Hematopoietic multipotent progenitor cell (in vitro differentiated cells): ENCODE results near the gene FTL. TPM values are rescaled to one million over a fixed set of nuclear protein-coding genes. Genes with fewer than 3 reads are reported as not detected.

Experiments
- DNase-seq, 3 donors: peaks; one replicate each; pipeline ENCODE4 v3.0.0-alpha.2; 2011 to 2015; ENCODE audit warnings: low read depth in 2 of 3, low spot score in 2 of 3
- total RNA-seq: library from RNA; depleted of rRNA; stranded (reverse); fragments of >200 nt; gene quantifications from one replicate; pipeline ENCODE4 v1.2.3, GENCODE V29; 2012

FTL gene
- total RNA-seq, 1 donor: 1,014 TPM

DNA sequence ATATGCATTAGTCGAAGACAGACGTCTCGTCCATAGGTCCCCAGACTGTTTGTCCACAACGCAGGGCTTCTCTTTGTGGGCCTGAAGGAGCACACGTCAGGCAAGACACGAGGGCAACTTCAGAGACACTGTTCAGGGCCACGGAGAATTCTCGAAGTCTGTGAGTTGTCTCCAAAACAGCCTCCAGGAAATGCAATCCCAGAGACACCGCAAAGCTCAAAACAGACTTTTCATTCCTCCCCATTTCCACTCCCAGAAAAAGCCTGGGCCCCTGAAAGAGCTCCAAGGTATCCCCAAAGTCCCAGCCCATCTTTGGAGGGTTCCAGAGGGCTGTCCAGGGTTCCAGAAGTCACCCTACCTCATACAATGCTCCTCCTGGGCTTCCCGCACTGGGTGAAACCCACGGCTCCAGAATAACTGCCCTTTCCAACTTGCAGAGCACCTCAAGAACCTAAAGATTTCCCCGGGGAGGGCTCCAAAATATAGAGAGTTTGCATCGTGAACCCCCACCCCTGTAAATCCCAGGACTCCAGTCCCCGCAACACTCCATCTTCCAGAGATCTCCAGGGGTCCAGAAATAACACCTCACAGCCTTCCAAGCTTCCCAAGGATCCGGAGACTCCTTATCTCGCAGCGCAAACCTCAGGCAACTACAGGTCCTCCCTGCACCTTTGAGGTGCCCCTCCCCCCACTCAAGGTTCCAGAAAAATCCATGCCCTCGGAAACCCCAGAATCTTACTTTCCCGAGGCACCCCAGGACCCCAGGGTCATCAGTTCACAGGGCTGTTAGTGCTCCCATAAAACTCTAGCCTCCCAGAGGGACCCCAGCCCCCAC lies 687 bp upstream of the FTL start:
- DNase-seq: no peak

DNA sequence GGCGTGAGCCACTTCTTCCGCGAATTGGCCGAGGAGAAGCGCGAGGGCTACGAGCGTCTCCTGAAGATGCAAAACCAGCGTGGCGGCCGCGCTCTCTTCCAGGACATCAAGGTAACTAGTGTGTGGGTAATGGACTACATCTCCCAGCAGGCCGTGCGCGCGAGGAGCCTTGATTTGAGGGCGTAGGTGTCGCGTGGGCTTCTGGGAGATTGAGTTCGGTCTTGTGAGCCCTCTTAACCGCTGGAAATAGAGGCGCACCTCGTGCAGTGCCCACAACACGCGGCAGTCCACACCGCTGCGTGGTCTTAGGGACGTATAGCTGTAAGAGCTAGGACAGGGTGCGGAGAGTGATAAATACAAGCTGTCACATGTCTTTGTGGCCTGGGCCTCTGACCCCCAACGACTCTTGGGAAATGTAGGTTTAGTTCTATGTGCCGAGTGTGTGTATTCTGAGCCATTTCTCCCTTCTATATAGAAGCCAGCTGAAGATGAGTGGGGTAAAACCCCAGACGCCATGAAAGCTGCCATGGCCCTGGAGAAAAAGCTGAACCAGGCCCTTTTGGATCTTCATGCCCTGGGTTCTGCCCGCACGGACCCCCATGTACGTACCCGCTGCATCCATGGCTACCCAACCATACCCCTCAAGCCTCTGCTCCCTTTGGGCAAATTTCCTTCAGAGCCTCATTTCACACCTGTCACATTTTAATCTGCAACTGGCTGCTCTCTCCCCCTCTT lies 864 bp downstream of the FTL start:
- DNase-seq: peak; percentile 68 to 90 (median 80)

DNA sequence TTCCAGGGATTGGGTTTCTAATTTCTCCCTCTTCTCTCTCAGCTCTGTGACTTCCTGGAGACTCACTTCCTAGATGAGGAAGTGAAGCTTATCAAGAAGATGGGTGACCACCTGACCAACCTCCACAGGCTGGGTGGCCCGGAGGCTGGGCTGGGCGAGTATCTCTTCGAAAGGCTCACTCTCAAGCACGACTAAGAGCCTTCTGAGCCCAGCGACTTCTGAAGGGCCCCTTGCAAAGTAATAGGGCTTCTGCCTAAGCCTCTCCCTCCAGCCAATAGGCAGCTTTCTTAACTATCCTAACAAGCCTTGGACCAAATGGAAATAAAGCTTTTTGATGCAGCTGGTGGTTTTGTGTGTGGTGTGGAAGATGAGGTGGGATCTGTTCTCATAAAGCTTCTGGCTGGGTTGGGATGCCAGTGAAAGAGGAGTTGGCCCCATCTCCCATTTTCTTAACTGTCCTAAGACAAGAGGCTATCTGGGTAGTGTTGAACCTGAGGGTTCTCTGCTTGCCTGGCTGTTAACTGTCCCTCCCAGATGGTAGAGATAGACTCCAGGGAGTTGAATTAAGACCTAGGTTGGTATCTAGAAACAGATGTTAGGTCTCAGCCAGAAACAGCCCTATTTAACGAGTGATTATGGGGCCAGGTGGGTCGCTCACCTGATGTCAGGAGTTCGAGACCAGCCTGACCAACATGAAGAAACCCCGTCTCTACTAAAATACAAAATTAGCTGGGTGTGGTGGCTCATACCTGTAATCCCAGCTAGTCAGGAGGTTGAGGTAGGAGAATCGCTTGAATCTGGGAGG lies 1.6 kb downstream of the FTL start:
- no peak for DNase-seq

- peak in 1 of 3 donors; percentile 26 for DNase-seq
Observed at GRCh38 chr19:48967346-48968178, 2.5 kb downstream of the FTL start.

GRCh38 chr19:48968179-48968661 lies 3.1 kb downstream of the FTL start:
- DNase-seq: no peak

DNA sequence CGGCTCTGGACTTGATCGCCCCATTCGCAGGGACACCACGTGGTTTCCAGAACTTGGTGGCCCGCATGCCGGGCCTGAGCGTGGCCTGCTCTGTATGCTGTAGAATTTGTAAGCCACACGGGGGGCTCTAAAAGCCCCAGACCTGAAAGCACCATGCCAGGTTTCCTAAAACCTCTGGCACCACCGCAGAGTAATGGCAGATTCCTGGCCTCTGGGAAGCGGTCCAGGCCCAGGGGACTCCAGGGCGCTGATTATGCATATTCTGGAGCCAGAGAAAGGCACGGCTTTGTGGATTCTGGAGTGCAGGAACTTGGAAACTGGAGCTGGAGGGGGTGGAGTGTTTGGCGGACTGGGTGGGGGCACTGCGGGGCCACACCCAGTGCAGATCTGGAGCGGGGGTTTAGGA lies 3.7 kb downstream of the FTL start:
- DNase-seq: no peak

- peak in 2 of 3 donors; percentile 31 to 48 for DNase-seq
Observed at GRCh38 chr19:48969276-48970138, 4.4 kb downstream of the FTL start.

DNA sequence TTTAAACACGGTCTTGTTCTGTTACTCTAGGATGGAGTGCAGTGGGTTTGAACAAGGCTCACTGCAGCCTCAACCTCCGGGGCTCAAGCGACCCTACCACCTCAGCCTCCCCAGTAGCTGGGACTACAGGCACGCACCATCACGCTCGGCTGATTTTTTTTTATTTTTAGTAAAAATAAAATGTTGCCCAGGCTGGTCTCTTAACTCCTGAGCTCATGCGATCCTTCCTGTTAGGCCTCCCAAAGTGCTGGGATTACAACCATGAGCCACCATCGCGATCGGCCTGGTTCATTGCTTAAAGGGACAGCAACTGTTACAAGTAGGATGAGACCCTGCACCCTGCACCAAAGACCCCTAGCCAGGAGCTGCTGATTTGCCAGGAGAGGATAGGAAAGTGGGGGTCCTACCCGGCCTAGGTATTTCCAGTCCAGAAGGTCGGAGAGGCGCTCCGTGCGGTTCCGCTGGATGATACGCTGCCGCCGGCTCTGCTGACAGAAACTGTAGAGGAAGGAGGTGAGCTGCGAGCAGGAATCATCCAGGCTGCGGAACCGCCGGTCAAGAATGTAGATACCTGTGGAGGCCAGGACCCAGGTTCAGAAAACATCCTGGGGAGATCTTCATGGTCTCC lies 5.1 kb downstream of the FTL start:
- DNase-seq: no peak

DNA sequence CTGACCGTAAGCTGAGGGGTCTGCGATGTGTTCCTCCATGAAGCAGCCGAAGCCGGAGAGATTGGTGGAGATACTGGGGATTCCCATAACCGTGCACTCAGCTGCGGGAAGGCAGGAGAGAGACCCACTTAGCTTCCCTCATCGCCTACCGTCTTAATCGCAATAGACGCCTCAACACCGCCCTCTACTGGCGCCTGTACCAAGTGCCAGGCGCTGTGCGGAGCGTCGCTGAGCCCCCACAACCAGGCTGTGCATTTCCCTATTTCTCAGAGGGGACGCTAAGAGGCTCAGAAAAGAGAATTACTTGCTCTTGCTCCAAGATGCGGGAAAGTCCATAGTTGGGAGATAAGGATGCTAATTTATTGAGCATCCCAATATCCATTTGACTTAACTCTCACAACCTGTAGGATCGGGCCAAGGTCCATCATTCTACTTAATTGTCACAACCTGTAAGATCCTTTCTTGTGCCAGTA lies 5.8 kb downstream of the FTL start:
- DNase-seq: peak; percentile 77 to 93 (median 89)

- DNase-seq: peak in 2 of 3 donors; percentile 63 to 83
Observed at GRCh38 chr19:48975947-48976847, 11.1 kb downstream of the FTL start.

DNA sequence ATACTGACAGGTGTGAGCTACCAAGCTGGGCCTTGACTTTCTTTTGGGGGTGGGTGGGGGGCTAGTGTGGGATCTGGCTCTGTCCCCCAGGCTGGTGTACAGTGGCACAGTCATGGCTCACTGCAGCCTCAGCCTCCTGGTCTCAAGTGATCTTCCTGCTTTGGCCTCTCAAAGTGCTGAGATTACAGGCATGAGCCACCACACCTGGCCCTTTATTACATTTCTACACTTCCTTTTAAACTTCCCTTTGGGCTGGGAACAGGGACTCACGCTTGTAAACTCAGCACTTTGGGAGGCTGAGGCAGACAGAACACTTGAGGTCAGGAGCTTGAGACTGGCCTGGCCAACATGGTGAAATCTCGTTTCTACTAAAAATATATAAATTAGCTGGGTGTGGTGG lies 12.0 kb downstream of the FTL start:
- no peak for DNase-seq

DNA sequence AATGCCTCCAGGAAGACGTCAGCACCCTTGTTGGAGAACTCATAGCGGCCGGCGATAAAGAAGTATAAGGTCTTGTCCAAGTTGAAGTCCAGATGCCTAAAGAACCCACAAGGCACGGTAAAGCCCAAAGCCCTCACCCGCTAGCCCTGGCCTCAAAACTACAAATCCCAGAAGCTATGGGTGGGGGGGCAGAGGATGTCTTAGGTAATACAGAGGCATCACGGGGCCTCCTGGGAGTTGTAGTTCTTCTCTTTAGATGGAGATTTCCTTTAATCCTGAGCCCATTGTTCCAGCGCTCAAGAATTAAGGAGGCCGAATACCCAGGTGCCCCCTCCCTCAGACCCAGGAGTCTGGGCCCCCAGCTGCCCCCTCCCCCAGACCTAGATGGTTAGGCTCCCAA lies 17.2 kb downstream of the FTL start:
- DNase-seq: no peak

GRCh38 chr19:48985711-48986110 lies 20.6 kb downstream of the FTL start:
- DNase-seq: no peak

GRCh38 chr19:48986211-48986610 lies 21.1 kb downstream of the FTL start:
- no peak for DNase-seq

GRCh38 chr19:48987323-48987722 lies 22.2 kb downstream of the FTL start:
- DNase-seq: no peak

- no peak for DNase-seq
Observed at GRCh38 chr19:48988286-48988685, 23.2 kb downstream of the FTL start.

GRCh38 chr19:48988860-48989259 lies 23.8 kb downstream of the FTL start:
- no peak for DNase-seq
